GM20431 (cell line): ENCODE measurements around the gene ENTREP3.

Experiments used
- in situ Hi-C: fragments of 300-500 bp; cut with MseI, MboI; formaldehyde crosslinking; loops from one replicate; pipeline ENCODE4 v1.15.0; 2020; ENCODE audit warnings: low sequenced_read_pairs; ENCODE audit not compliant: unreplicated experiment

Gene ENTREP3

DNA sequence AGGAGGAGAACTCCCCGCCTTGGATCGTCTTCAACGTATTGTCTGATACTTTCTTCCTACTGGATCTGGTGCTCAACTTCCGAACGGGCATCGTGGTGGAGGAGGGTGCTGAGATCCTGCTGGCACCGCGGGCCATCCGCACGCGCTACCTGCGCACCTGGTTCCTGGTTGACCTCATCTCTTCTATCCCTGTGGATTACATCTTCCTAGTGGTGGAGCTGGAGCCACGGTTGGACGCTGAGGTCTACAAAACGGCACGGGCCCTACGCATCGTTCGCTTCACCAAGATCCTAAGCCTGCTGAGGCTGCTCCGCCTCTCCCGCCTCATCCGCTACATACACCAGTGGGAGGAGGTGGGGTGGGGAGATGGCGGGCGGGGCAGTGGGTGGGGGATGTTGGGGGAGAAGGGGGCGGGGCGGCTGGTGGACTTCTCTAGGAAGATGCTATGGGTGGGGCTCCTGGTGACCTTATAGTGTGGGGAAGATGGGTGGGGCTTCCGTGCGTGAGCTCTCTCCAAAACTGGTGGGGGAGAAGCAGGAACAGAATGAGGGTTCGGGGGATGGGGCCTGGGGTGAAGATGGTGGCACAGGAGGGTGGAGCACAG, 27.3 kb upstream of the ENTREP3 start:
- in situ Hi-C loops = no loop called here

DNA sequence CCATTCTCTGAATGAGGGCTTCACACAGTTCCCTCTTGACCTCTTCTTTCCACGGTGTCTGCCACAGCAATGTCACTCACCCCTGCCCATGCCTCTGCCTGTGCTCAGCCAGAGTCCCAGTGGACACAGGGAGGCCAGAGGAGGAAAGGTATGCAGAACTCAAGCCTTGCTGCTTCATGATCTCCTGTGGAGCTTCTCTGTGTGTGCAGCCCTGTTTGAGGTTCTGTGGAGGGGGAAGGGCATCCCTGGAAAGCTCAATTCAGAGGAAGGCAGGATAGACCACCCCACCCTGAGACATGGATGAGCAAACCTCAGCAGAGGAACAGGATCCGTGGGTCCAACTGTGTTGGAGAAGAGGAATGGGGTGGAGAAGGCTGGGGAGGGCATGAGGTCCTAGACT, 24.0 kb upstream of the ENTREP3 start:
- in situ Hi-C loops = no loop called here

DNA sequence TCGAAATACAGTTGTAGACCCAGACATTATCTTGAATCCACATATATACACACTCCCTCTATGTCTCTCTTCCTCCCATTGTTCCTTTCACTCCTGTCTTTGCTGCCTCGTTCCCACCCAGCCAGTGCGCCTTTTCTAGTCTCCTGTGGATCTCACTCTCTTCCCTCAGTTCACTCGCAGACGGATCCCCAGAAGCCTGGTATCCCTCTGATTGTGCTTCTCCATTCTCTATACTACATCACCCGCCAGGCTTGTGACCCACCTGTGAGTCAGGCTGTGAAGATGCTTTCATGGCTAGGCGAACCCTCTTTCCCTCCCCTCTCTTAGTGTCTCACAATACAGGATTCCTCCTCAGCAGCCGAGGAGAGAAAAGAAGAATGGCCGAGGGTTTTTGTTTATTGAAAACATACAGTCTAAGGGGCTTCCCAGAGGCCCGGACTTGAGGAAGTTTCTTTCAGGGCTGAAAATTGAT, 23.4 kb upstream of the ENTREP3 start:
- in situ Hi-C loops = no loop called here

DNA sequence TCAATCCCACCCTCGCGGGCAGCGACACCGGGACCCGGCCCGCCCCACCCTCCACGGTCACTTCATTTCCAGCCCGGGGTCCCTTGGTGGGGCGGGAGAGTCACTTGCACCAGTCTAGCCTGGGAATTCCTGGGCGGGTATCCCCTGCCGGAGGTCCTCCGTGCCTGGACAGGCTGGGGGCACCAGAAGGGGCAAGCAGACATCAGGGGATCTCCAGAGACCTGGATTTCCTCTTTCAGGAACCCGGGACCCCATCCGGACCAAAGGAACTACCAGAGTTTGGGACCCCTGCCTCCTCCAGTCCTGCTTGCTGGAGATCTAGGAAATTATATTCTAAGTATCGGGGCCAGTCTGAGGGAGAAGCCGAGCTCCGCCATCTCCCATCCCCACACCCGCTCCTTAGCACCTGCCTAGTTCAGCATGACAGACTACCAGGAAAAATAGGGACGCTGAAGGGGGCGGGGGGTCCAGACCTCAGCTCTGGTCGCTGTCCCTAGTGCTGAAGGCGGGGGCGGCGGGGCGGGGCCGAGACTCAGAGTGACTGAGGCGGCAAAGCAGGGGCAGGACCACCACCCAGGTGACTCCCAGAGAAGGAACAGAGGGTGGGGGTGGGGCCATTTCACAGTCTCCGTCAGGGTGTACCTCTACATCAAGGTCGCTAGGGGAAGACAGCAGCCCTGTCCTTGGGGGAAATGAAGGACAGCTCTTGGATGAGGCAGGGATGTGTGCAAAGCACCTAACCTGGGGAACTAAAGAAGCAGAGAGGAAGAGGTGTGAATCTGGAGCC, 22.8 kb upstream of the ENTREP3 start:
- in situ Hi-C loops = no loop called here

DNA sequence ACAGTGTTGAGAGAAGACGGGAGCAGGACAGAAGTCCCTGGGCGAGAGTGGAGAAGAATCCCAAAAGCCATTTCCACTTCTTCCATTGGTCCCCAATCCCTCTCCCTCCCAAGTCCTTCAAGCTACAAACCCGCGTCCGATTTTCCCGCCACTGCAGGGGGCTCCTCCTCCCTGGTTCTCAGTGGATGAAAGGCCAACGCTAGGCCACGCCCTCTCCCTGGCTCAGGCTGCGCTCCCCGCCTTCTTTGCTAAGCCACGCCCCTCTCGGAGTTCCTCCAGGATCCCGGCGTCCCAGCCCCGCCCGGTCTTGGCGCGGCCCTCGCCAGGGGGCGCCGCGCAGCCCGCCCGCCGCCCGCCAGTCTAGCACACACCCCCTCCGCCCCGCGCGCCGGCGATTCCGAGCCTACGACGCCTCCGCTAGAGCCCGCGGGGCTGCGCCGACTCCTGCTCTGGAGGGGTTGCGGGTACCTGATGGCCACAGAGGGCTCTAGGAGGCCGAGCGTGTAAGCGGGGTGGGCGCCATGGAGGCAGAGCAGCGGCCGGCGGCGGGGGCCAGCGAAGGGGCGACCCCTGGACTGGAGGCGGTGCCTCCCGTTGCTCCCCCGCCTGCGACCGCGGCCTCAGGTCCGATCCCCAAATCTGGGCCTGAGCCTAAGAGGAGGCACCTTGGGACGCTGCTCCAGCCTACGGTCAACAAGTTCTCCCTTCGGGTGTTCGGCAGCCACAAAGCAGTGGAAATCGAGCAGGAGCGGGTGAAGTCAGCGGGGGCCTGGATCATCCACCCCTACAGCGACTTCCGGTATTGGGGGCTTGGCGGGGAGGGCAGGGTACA, 22.0 kb upstream of the ENTREP3 start, which contains the start of gene HCN3:
Gene HCN3, plus strand, starts transcription at position 394 of the 832 bp plus-strand sequence. Its CDS starts 128 bp downstream, at position 522.
- in situ Hi-C loops = no loop called here

DNA sequence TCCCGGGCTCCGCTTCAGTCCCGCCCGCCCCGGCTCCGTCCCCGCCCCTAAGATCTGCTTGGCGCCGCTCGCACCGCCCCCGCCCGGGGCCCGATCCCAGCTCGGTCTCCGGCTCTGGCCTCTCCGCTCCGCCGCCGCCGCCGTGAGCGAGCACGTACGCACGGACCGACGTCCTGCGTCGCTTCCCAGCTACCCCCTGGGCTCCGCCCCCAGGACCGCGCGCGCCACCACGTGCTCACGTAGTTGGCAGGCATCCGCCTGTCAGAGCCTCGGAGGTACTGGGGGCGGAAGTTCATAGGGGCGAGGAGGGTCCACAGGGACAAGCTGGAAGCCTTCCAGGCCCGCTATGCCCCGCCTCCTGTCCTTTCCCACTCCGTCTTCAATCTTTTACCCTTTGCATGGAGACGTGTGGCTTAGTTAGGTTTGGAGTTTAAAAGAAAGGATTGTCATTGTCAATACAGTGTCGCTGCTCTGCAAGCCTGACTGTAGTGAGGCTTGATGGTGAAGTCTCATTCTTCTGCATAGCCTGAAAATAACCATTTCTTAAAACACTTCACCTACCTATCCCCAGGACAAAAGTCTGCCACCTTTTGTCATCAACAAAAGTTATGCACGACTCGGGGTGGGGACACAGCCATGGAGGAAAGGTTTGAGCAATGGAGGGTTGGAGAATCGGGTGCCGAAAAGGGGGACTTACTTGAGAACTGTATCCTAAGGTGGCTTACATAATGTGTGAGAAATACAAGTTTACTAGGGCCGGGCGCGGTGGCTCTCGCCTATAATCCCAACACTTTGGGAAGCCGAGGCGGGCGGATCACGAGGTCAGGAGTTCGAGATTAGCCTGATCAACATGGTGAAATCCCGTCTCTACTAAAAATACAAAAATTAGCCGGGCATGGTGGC, 18.3 kb upstream of the ENTREP3 start, which contains the start of gene CLK2:
Gene CLK2, minus strand, starts transcription at position 162 of the 903 bp plus-strand sequence. CDS start 2,527 bp downstream, outside the sequence.
- in situ Hi-C loops = no loop called here

DNA sequence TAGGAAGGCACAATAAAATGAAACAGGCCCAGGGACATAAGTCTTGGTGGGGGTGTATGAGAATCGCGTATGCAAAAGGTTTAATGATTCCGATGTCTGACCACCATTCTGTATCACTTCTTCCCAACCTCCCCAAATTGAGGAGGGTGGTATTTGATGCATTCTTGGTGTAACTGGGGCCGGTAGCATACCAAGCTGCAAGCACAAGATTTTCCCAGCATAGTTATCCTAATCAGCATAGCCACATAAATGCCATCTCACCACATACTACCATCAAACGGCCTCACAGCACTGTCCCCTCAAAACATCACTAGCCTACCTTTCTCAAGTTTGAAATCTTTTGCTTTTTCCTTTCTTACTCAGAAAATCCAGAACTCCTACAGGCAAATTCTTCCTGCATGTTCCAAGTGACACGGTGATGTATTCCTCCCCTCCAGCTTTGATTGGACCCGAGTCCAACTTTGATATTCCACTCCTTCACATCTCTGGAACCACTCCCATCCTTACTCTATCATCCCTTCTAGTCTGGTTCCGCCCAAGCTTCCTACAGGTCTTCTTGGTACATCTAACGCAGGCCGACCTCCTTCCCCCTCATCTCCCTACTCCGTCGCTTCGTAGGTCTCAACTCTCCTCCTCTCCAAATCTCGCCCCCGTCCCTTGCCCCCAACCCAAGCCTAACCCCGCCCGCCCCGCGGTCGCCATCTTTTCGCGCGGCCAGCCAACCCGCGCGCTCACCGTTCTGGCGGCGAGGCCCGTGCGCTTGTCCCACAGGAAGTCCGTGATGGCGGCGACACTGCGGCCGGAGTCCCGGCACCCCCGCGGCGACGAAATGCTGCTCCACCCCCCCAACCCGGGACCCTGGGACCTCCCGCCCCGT, 17.4 kb upstream of the ENTREP3 start:
- in situ Hi-C loops = no loop called here

DNA sequence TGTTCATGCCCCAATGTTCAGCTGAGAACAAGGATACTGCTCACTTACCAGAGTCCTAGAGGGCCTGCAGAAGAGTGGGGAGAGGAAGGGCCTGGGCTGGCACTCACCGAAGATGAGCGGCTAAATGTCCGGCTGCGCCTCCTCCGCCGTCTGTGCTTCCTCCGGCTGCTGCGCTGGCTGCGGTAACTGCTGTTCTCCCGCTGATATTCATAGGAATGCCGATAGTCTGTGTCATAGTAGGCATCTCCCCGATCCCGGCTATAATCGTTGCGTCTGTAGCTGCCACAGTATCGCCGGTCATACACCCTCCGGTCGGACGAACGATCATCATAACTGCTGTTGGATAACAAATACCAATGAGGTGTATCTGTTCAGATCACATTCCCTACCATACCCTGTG, 14.1 kb upstream of the ENTREP3 start:
- in situ Hi-C loops = no loop called here

DNA sequence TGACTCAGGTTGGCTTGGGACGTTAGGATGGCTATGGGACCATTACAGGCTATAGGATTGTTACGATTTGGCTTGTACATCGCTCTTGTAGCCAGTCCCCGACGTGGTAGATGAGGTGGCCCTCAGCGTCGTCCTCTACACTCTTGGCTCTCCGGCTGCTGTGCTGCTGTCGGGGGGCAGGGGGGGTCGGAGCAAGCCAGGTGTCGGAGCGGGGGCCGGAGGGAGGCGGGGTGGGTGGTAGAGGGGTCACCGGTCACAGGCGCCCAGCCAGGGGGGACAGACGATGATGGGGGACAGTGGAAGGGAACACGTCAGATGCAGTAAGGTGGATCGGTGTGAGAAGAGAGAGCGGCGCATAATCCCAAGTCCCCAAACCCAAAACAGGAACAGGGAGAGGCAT, 13.3 kb upstream of the ENTREP3 start:
- in situ Hi-C loops = no loop called here

DNA sequence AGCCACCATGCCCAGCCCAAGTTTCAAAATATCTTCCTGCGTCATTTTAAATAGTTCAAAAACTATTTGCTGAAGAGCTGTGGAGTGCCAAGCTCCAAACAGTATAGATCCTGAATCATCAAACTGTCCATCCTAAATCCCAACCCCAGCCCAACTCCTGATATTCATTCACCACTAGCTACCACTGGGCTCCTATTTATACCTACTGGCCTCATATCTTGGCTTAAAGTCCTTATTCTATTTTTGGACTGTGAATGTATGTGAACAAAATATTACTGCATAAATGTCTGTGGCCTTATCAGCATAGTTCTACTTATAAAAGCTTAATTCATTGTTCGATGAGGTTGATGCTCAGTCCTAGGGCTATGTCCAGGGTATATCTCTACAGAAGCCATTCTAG, 12.1 kb upstream of the ENTREP3 start:
- in situ Hi-C loops = no loop called here

DNA sequence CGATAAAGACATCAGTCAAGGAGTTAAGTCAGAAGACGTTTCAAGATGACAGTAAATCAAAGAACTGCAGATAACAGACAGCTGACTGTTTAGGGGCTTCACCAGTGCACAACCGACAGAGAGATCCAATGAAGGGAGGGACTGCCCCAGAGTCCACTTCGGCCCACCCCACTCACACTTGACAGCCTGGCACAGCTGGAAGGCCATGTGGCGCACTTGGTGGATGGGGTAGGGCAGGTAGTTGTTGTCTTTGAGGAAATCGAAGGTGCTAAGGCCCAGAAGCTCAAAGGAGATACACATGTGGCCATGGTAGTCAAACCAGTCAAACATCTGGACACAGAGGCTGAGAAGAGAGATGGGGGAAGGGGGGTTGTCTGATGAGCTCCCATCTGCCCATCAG, 11.3 kb upstream of the ENTREP3 start:
- in situ Hi-C loops = no loop called here

DNA sequence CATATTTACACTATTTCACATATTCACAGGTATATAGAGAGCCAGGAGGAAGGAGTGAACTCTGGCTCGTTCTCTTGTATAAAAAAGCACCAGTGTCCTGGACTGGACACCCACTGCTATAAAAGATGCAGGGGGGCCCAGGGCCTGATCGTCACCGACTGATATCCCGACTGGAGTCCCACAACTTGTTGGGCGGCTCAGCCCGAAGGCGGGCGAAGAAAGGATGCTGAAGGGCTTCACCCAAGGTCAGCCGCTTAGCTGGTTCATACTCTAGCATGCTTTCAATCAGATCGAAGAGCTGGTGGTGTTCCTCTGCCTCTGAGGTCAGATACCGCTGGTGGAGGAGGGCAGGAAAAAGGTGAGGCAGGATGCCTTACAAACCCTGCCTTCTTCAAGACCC, 7.8 kb upstream of the ENTREP3 start:
- in situ Hi-C loops = no loop called here

DNA sequence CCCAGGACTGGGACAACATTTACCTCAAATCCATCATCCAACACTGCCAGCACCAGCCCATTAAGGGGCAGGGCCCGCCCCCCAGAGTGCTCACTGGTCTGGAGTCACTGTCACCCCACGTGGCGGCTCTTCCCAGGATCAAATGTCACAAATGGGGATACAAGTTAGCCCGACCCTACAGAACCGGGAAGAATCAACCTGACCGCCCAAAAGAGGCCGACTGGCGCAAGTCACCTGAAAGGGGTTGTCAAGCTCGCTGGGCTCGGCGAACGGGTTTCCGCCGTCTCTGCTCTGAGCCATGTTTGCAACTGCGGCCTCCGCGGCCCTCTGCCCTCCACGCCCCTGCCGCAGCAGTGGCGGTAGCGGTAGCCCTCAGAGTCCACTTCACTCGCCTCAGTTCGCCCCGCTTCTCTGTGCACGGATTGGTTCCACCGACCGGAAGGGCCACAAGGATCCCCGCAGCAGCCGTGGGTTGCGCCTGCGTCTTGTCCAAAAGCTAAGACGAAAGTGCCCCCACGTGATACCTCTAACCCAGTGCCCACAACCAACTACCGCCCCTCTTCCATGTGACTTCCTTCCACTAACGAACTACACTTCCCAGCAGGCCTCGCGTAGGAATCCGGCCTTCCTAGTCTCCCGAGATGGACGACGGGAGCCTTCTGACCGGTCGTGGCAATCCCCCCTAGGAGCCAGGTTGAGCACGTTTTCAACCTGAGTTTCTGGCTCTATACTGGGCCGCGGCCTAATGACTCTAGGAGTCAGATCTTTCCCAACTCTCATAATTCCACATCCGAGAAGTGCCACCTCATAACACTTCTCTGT, 6.8 kb upstream of the ENTREP3 start, which contains the start of gene SCAMP3:
Gene SCAMP3, minus strand, starts transcription at position 509 of the 822 bp plus-strand sequence. Its CDS starts 209 bp downstream, at position 300.
- in situ Hi-C loops = no loop called here

DNA sequence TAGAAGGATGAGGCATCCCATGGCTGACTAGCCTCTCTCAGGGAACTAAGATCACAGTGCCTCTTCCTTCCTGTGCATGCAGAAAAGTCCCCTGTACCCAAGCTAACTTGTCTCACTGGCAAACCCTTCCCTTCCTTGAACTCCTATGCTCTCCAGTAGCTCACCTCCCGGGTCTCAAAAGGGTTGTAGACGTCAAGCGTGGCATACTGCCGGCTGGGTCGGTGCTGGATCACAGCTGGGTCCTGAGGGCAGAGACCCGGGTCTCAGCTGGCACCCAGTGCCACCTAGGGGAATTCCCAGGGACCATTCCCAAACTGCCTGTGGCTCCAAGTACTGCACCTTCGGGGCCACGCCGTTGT, 6.2 kb upstream of the ENTREP3 start:
- in situ Hi-C loops = no loop called here

DNA sequence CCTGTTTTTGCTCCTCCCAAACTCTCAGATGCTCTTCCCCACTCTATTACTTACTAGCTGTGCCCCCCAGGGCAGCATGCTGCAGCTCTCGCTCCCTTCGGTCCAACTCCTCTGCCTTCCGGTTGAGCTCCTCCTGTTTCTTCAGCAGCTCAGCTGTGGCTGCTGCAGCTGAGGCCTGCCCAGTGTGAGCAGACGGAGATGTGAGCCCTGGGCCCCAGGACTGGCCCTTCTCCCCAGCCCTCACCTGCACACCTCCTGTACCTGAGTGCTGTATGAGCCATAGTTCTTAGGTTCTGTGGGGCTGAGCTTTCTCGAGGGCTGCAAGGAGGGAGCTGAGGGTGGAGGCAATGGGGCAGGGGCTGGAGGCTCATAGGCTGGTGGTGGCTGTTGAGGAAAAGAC, 5.0 kb upstream of the ENTREP3 start:
- in situ Hi-C loops = no loop called here

DNA sequence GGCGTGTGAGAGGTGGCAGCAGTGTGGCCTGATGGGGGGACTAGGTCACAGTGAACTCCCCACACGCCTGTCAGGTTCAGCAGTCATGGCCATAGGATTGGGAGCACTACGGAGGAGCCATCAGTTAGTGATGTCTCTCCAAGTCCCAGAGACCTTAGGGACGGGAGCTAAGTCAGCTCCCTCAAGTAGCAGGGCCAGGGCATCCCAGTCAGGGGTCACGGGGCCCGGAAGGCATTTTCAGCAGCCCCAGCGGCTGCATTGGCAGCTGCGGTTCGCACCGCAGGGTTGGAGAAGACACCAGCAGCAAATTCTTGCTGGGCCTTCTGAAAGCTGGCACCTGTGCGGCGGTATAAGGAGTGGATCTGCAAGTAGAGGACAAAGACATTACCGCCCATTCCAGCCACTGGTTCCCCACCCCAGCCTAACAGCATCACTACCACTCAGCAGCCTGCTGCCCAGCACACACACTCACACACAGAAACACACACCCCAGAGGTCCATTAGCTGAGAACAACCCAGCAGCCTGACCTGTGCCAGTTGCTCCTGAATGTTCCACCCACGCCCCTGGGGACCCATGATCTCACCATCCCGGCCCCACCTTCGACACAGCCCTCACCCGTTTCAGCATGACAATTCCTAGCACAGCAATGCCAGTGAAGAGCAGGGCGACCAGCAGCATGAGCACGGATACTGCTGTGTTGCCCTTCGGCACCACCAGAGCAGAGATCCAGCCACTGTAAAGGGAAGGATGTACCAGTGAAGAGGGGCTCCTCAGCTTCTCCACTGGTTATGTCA, 972 bp upstream of the ENTREP3 start:
- in situ Hi-C loops = no loop called here

DNA sequence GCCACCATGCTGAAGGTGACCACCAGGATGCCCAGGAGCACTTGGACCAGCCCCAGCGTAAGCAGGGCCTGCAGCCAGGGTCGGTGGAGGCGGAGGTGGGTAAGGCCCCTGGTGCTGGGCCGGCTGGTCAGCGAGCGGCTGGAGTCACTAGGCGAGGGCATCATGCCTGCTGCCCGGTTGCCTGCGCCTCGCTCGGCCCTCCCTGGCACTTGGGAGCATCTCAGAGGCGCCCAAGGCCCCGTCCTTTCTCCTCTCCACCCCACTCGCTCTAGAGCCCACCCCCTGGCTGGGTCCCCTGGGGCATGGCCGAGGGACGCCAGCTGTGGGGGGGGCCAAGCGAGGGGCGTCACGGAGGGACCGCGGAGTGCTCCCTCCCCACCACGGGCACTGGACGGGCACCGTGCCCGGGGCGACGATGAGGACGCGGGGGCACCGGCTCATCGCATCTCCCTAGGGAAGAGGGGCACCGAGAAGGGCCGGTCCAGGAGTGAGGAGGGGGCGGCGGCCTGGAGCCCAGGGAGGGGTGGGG, 505 bp downstream of the ENTREP3 start:
- in situ Hi-C loops = no loop called here
